Muscle layer of colon (tissue), 2 donors: ENCODE measurements around the gene CLCA1.

Experiments used
- H3K27ac ChIP-seq: one replicate; pipeline ENCODE4 v1.7.0; 2013; ENCODE audit warnings: low read depth, mild to moderate bottlenecking, low read length, moderate library complexity
- H3K27me3 ChIP-seq, 2 donors: one replicate each; pipeline ENCODE4 v1.7.0; 2013; ENCODE audit warnings: low read length in 2 of 2, mild to moderate bottlenecking in 2 of 2; ENCODE audit not compliant: insufficient read depth in 2 of 2, control insufficient read depth in 1 of 2
- H3K36me3 ChIP-seq: one replicate; pipeline ENCODE4 v1.7.0; 2013; ENCODE audit warnings: mild to moderate bottlenecking, low read length; ENCODE audit not compliant: insufficient read depth
- H3K4me1 ChIP-seq: one replicate; pipeline ENCODE4 v1.7.0; 2013; ENCODE audit warnings: mild to moderate bottlenecking, low read length; ENCODE audit not compliant: insufficient read depth
- H3K4me3 ChIP-seq, 2 donors: one replicate each; pipeline ENCODE4 v1.7.0; 2013; ENCODE audit warnings: low read length in 2 of 2, low read depth in 1 of 2, mild to moderate bottlenecking in 1 of 2, moderate library complexity in 1 of 2
- H3K9ac ChIP-seq: one replicate; pipeline ENCODE4 v1.7.0; 2013; ENCODE audit warnings: low read length
- H3K9me3 ChIP-seq: one replicate; pipeline ENCODE4 v1.7.0; 2013; ENCODE audit warnings: mild to moderate bottlenecking, low read length
- donor health status: abdominal sarcoma.
- donor health status: Adenocarcinoma of cecum.

The CLCA1 gene

GRCh38 chr1:86504137-86504479 is 35.4 kb downstream of the CLCA1 start:
- H3K9ac ChIP-seq: peak overlapping the region; percentile 23
- peak overlapping the region in 1 of 2 donors; percentile 55 for H3K4me3 ChIP-seq
- H3K27me3 ChIP-seq: no peaks in the 10 kb centered on the region
- no peaks in the 10 kb centered on the region for H3K36me3 ChIP-seq
- H3K4me1 ChIP-seq: peaks cover 58% of the 10 kb centered on the region
- H3K27ac ChIP-seq: peak overlapping the region; percentile 68
- no peaks in the 10 kb centered on the region for H3K9me3 ChIP-seq

GRCh38 chr1:86504895-86505563 is 36.3 kb downstream of the CLCA1 start:
- Histone ChIP-seq H3K4me1 (peaks cover 58% of the 10 kb centered on the region), H3K4me3 (no peak overlapping the region), H3K27ac (peak overlapping the region; percentile 19), H3K27me3 (no peaks in the 10 kb centered on the region), H3K9me3 (no peaks in the 10 kb centered on the region), H3K36me3 (no peaks in the 10 kb centered on the region), H3K9ac (no peak overlapping the region)

DNA sequence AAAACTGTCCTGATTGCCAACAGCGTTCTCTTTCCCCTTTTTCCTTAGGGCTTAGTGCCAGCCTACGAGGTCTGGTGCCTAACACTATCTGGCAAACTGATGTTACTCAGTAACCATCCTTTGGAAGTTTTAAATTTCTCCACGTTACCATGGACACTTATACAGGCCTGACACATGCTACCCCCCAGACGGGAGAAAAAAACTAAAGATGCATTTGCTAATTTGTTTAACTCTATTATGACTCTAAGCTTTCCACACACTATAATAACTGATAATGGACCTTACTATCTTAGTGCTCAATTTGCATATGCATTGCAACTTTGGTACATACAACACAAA is 36.8 kb downstream of the CLCA1 start:
- no peak overlapping the region for H3K9ac ChIP-seq
- H3K27me3 ChIP-seq: no peaks in the 10 kb centered on the region
- H3K9me3 ChIP-seq: no peaks in the 10 kb centered on the region
- no peak overlapping the region for H3K4me3 ChIP-seq
- H3K4me1 ChIP-seq: peaks cover 55% of the 10 kb centered on the region
- no peaks in the 10 kb centered on the region for H3K36me3 ChIP-seq
- H3K27ac ChIP-seq: peak overlapping the region; percentile 32

DNA sequence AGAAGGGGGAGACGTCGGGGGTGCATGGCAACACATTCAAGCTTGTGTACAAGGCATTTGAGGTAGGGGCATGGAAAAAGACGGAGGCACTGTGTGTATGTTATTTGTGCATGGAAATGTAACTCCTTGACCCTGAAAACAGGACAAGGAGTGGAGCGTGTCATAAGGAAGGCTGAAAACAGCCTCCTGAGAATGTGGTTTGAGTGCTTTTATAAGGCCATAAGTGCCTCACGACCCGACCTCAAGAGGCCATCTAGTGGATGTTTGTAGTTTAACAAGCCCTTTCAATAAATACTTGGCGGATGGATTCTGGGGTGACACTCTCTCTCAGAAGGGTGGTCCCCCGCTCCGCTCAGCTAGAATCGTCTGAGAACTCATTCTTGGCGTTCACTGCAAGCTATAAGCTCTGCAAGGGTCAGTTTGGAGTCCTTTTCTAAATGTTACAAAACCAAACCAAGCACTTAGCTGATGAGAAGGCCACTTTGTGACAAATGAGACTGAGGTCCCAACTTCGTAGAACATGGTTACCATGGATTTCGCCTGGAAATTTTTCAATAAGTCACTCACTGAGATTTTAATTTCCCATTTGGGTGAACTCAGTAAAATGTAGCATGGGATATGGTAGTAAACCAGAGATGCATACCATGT is 39.3 kb downstream of the CLCA1 start:
- Histone ChIP-seq H3K4me3 (no peak overlapping the region), H3K36me3 (no peaks in the 10 kb centered on the region), H3K27me3 (no peaks in the 10 kb centered on the region), H3K9me3 (no peaks in the 10 kb centered on the region), H3K4me1 (peaks cover 37% of the 10 kb centered on the region), H3K9ac (no peak overlapping the region), H3K27ac (no peak overlapping the region)

DNA sequence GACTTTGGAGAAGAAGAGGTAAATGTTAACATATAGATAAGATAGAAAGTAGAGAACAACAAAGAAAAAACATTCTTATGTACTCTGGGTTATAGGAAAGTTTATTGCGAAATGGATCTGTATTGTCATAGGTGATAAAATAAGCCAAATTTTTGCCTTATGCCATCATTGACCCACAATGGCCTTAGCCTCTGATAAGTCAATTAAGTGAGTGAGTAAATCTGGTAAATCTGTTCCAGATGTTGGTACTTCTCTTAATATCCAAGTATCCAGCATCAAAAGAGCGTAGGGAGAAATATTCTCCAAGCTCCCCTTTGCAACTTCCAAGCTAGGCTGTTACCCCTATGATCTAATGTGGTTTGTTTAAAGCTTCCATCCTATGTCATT is 39.8 kb downstream of the CLCA1 start:
- Histone ChIP-seq H3K9ac (no peak overlapping the region), H3K4me1 (peaks cover 31% of the 10 kb centered on the region), H3K9me3 (no peaks in the 10 kb centered on the region), H3K27ac (no peak overlapping the region), H3K27me3 (no peaks in the 10 kb centered on the region), H3K36me3 (no peaks in the 10 kb centered on the region), H3K4me3 (no peak overlapping the region)

GRCh38 chr1:86515597-86515996 is 46.9 kb downstream of the CLCA1 start:
- no peak overlapping the region for H3K4me3 ChIP-seq
- no peaks in the 10 kb centered on the region for H3K9me3 ChIP-seq
- no peaks in the 10 kb centered on the region for H3K36me3 ChIP-seq
- H3K27ac ChIP-seq: no peak overlapping the region
- no peak overlapping the region for H3K9ac ChIP-seq
- H3K4me1 ChIP-seq: no peaks in the 10 kb centered on the region
- no peaks in the 10 kb centered on the region for H3K27me3 ChIP-seq

GRCh38 chr1:86516335-86516734 is 47.6 kb downstream of the CLCA1 start:
- Histone ChIP-seq H3K4me1 (no peaks in the 10 kb centered on the region), H3K36me3 (no peaks in the 10 kb centered on the region), H3K27ac (no peak overlapping the region), H3K27me3 (no peaks in the 10 kb centered on the region), H3K4me3 (no peak overlapping the region), H3K9ac (no peak overlapping the region), H3K9me3 (no peaks in the 10 kb centered on the region)

DNA sequence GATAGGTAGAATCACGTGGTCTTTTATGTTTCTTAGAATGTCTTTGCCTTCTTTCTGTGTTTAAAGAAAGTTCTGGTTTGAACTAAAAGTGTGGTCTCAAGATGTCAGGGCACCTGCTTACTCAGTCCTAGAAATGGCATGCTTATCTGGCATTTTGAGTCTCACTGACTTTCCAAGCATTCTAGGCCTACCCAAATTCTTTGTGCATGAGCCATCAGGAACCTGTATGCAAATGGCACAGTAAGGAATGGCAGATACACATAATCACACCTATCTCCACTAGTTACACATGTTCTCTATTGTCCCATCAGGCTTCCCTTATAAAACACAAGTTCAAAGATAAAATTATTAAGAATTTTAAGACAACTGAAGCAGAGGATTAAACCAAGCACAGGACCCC is 48.6 kb downstream of the CLCA1 start:
- Histone ChIP-seq H3K9me3 (no peaks in the 10 kb centered on the region), H3K27me3 (no peaks in the 10 kb centered on the region), H3K4me3 (no peak overlapping the region), H3K36me3 (no peaks in the 10 kb centered on the region), H3K27ac (no peak overlapping the region), H3K4me1 (no peaks in the 10 kb centered on the region), H3K9ac (no peak overlapping the region)

DNA sequence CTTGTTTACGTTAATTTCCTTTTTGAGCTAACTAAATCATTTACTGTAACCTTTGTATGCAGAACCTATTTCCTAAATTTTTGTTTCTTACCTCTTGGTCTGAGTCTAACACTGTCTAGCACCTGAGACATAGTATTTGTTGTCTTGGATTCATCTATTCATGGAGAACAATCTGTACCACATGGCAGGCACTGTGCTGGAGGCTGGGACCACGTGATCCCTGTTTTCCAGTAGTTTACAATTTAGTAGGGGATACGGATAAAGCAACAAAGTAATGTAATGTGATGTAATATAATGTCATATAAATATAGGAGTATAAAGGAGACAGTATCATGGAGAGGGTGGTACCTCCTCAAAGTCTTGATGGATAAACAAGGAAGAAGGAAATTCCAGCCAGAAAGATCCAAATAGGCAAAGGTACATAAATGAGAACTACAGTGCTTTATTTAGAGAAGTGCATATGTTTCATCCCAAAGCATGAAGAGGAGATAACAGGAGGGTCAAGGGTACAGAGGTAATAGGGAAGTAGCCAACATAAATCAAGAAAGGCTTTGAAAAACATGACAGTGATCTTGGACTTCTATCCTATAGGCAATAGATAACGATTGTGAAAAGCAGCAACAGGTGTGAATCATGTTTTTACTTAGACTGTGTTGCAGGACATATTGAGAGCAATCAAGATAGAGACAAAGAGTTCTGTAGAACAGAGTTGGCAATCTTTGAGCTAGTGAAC is 52.2 kb downstream of the CLCA1 start:
- Histone ChIP-seq H3K27me3 (no peaks in the 10 kb centered on the region), H3K9me3 (no peaks in the 10 kb centered on the region), H3K4me1 (no peaks in the 10 kb centered on the region), H3K4me3 (no peak overlapping the region), H3K27ac (no peak overlapping the region), H3K9ac (no peak overlapping the region), H3K36me3 (no peaks in the 10 kb centered on the region)

DNA sequence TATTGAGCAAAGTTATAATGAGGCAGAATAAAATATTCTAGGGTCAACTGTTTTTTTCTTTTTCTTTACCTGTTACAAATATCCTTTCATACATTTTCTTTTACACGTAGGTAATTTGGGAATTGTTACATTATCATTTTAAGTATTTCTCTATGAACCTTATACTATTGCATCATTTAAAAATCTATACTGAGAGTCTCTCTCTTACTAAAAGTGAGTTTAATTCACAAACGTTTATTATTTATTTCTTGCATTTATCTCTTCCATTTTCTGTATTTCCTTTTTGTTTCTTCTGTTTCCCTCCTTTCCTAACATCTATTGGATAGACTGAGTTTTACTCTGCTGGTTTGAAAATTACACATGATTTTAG is 52.8 kb downstream of the CLCA1 start:
- Histone ChIP-seq H3K36me3 (no peaks in the 10 kb centered on the region), H3K27me3 (no peaks in the 10 kb centered on the region), H3K9ac (no peak overlapping the region), H3K4me1 (no peaks in the 10 kb centered on the region), H3K4me3 (no peak overlapping the region), H3K9me3 (no peaks in the 10 kb centered on the region), H3K27ac (no peak overlapping the region)

GRCh38 chr1:86522240-86522639 is 53.5 kb downstream of the CLCA1 start:
- no peak overlapping the region for H3K27ac ChIP-seq
- H3K9me3 ChIP-seq: no peaks in the 10 kb centered on the region
- H3K36me3 ChIP-seq: no peaks in the 10 kb centered on the region
- no peaks in the 10 kb centered on the region for H3K27me3 ChIP-seq
- H3K4me1 ChIP-seq: no peaks in the 10 kb centered on the region
- no peak overlapping the region for H3K9ac ChIP-seq
- no peak overlapping the region for H3K4me3 ChIP-seq
